Erythroblast (primary cell): ENCODE results near the gene CYTH2.

Source experiments
- GATA1 ChIP-seq: IDR thresholded peaks from 2 replicates; pipeline ENCODE4 v1.6.1; 2011; ENCODE audit warnings: low read depth, mild to moderate bottlenecking, control low read depth, low read length, moderate library complexity
- POLR2A ChIP-seq: IDR thresholded peaks from 2 replicates; pipeline ENCODE4 v1.6.1; 2011; ENCODE audit warnings: mild to moderate bottlenecking, low read length

DNA sequence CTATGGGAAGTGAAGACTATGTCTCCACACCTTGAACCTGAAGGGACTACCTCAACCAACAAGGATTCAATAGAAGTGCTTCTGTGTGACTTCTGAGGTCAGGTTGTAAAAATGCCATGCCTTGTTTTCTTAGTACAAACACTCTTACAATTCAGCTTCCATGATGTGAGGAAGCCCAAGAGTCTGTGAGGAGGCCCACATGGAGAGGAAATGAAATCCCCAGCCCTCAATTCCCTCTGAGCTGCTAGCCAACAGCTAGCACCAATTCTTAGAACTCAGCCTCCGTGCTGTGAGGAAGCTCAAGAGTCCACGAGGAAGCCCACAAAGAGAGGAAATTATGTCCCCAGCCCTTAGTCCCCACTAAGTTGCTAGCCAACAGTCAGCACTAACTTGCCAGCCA is 55.1 kb downstream of the CYTH2 start:
- no peak for TF ChIP-seq POLR2A
- no peak for TF ChIP-seq GATA1
